Measurements from ENCODE around the gene ZNF24. TPM values are rescaled to one million over a fixed set of nuclear protein-coding genes. Genes with fewer than 3 reads are reported as not detected.

The ZNF24 gene
- total RNA-seq, 1 experiment from 2014 or later, result 57.9 TPM

DNA sequence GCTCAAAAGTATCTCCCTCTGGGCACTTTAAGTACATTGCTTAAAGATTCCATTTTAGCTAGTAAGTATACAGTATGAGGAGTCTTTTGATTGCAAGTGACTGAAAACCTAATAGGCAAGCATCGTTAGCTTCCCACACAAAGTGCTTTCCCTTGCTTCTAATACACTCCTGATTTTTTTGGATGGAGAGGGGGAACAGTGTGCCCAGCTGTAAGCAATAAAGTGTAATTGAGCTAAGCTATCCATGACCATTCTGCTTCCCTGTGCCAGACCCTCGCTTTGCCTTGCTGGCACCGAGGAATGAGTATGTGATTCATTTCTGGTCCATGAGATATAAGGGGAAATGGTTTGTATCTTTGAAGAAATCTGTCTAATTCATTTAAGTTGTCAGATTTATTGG lies 3.8 kb upstream of the ZNF24 start:
- Histone ChIP-seq H2BK120ac (ENCODE audit: low read depth, low read length, poor library complexity, severe bottlenecking) (no peak overlapping the region), H4K8ac (replicated peaks; ENCODE audit: insufficient read length, low read depth, low read length) (no peak overlapping the region), H3K79me1 (ENCODE audit: insufficient read depth, low read depth, low read length, poor library complexity, severe bottlenecking) (no peaks in the 10 kb centered on the region), H2BK15ac (ENCODE audit: low read depth, low read length) (no peak overlapping the region), H2BK20ac (ENCODE audit: low read depth, low read length, poor library complexity, severe bottlenecking) (no peak overlapping the region), H4K5ac (ENCODE audit: insufficient read length, low read depth, low read length) (no peak overlapping the region), H3K9ac (ENCODE audit: extremely low read depth, insufficient read length, low read length) (no peak overlapping the region), H2AK5ac (ENCODE audit: insufficient read length, low read length) (no peak overlapping the region), H3K23ac (ENCODE audit: insufficient read length, low read depth, low read length) (no peak overlapping the region), H3K27me3 (ENCODE audit: insufficient read depth, low read length) (no peaks in the 10 kb centered on the region), H2BK12ac (ENCODE audit: insufficient read length, low read depth, low read length) (no peak overlapping the region), H3K14ac (ENCODE audit: insufficient read depth, low read length) (no peak overlapping the region), H3K18ac (ENCODE audit: insufficient read length, low read depth, low read length) (no peak overlapping the region), H3K56ac (ENCODE audit: insufficient read length, low read depth, low read length) (no peak overlapping the region), H3T11ph (ENCODE audit: low read length) (no peak overlapping the region), H3K9me3 (ENCODE audit: control insufficient read depth, low read depth, low read length) (peaks cover 16% of the 10 kb centered on the region), H3K4ac (ENCODE audit: low read depth, low read length) (no peak overlapping the region), H3K4me1 (ENCODE audit: insufficient read depth, low read length) (peaks cover 3% of the 10 kb centered on the region; the same call in 1 of the 2 replicates), H4K91ac (ENCODE audit: insufficient read length, low read depth, low read length) (no peak overlapping the region), H3K79me2 (ENCODE audit: insufficient read depth, low read length) (peaks cover 6% of the 10 kb centered on the region; the same call in 1 of the 2 replicates), H3K27ac (ENCODE audit: insufficient read length, low read depth, low read length) (no peak overlapping the region), H4K20me1 (ENCODE audit: control insufficient read depth, insufficient read depth, insufficient read length) (no peaks in the 10 kb centered on the region), H3K23me2 (ENCODE audit: insufficient read length, low read depth, low read length, poor library complexity, severe bottlenecking) (peaks cover 6% of the 10 kb centered on the region), H3K4me2 (ENCODE audit: insufficient read depth, insufficient read length, low read length) (no peak overlapping the region), H2AFZ (ENCODE audit: low read length) (no peak overlapping the region), H2BK5ac (ENCODE audit: insufficient read length, low read length) (no peak overlapping the region)
- Mint-ChIP-seq H3K27ac (no peak overlapping the region), H3K4me1 (peaks cover 16 to 18% of the 10 kb centered on the region in 2 experiments), H3K4me3 (no peak overlapping the region), H3K36me3 (ENCODE audit: insufficient read depth in 1 of 3, low read depth in 3 of 3) (peaks cover 10 to 18% (median 17%) of the 10 kb centered on the region in 3 experiments), H3K9me3 (peaks cover 16 to 19% of the 10 kb centered on the region in 2 experiments), H3K27me3 (ENCODE audit: low read depth) (peaks cover 3% of the 10 kb centered on the region)
- no CpG with 5 or more reads among the region's 3 CpGs for WGBS (ENCODE audit: extremely low coverage, insufficient read length, low lambda C conversion rate)
- DNase-seq, result no peak
- TF ChIP-seq, protein P1, sequence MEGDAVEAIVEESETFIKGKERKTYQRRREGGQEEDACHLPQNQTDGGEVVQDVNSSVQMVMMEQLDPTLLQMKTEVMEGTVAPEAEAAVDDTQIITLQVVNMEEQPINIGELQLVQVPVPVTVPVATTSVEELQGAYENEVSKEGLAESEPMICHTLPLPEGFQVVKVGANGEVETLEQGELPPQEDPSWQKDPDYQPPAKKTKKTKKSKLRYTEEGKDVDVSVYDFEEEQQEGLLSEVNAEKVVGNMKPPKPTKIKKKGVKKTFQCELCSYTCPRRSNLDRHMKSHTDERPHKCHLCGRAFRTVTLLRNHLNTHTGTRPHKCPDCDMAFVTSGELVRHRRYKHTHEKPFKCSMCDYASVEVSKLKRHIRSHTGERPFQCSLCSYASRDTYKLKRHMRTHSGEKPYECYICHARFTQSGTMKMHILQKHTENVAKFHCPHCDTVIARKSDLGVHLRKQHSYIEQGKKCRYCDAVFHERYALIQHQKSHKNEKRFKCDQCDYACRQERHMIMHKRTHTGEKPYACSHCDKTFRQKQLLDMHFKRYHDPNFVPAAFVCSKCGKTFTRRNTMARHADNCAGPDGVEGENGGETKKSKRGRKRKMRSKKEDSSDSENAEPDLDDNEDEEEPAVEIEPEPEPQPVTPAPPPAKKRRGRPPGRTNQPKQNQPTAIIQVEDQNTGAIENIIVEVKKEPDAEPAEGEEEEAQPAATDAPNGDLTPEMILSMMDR (conservative IDR thresholded peaks at IDR 0.05), result no peak
